Measurements from ENCODE around the gene HAND1. TPM values are rescaled to one million over a fixed set of nuclear protein-coding genes. Genes with fewer than 3 reads are reported as not detected.

Gene HAND1
- total and polyA plus RNA-seq, 2 experiments from 2014 or later: not detected

DNA sequence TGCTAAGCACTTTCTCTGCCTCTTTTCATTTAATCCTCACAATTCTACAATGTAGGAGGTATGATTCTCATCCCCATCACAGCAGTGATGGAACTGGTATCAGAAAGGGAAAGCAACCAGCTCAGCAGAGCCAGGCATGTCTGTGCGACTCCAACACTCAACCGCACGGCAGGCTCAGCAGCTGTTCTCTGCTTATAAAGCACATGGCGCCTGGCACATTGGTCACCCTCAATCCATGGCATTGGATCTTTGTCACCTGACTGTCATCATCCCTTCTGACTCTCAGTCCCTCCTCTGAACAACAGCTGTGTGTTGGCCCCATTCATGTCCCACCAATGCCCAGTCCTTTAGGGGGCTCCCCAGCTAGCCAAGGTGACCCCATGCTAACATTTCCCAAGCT is 45.1 kb upstream of the HAND1 start:
- no peaks in the 10 kb centered on the region for H3K9me2 ChIP-seq (ENCODE audit: insufficient read depth)
- DNase-seq (ENCODE audit: low spot score): no peak
- no peak for ATAC-seq

More for the DNA sequence above, 45.1 kb upstream of the HAND1 start:
- H3K4me1 ChIP-seq (ENCODE audit: insufficient read depth): peaks cover 14% of the 10 kb centered on the region
- no peaks in the 10 kb centered on the region for H3K79me2 ChIP-seq (replicated peaks; ENCODE audit: insufficient read depth)
- peaks cover 24% of the 10 kb centered on the region for H3K27me3 ChIP-seq (ENCODE audit: insufficient read depth)
- Mint-ChIP-seq H3K36me3 (ENCODE audit: low read depth) (no peaks in the 10 kb centered on the region), H3K4me3 (no peak overlapping the region), H3K4me1 (peaks cover 20% of the 10 kb centered on the region), H3K27ac (no peak overlapping the region), H3K27me3 (ENCODE audit: insufficient read depth, low read depth, poor library complexity) (peaks cover 17% of the 10 kb centered on the region), H3K9me3 (no peaks in the 10 kb centered on the region)
- H3K4me3 ChIP-seq: no peak overlapping the region
- no peak for TF ChIP-seq EZH2phosphoT487 (IDR thresholded peaks at IDR 0.05; ENCODE audit: unreplicated experiment)
- TF ChIP-seq, protein P1, sequence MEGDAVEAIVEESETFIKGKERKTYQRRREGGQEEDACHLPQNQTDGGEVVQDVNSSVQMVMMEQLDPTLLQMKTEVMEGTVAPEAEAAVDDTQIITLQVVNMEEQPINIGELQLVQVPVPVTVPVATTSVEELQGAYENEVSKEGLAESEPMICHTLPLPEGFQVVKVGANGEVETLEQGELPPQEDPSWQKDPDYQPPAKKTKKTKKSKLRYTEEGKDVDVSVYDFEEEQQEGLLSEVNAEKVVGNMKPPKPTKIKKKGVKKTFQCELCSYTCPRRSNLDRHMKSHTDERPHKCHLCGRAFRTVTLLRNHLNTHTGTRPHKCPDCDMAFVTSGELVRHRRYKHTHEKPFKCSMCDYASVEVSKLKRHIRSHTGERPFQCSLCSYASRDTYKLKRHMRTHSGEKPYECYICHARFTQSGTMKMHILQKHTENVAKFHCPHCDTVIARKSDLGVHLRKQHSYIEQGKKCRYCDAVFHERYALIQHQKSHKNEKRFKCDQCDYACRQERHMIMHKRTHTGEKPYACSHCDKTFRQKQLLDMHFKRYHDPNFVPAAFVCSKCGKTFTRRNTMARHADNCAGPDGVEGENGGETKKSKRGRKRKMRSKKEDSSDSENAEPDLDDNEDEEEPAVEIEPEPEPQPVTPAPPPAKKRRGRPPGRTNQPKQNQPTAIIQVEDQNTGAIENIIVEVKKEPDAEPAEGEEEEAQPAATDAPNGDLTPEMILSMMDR (conservative IDR thresholded peaks at IDR 0.05; ENCODE audit: low read depth in 2 of 2): no peak
- no peak for TF ChIP-seq STAT1 (IDR thresholded peaks at IDR 0.05; ENCODE audit: unreplicated experiment)
- no peak for TF ChIP-seq POLR2AphosphoS5 (IDR thresholded peaks at IDR 0.05; ENCODE audit: low read depth)
- no peak for TF ChIP-seq CREB1 (CRISPR knock-in tag; IDR thresholded peaks at IDR 0.05; ENCODE audit: low read depth)
- no peak for TF ChIP-seq ZNF114 (CRISPR knock-in tag; IDR thresholded peaks at IDR 0.05)
- no peak for TF ChIP-seq ZNF331 (CRISPR knock-in tag; IDR thresholded peaks at IDR 0.05; ENCODE audit: low read depth)
- TF ChIP-seq EZH2 (IDR thresholded peaks at IDR 0.05; ENCODE audit: low read depth, unreplicated experiment): no peak
- TF ChIP-seq, protein P2, sequence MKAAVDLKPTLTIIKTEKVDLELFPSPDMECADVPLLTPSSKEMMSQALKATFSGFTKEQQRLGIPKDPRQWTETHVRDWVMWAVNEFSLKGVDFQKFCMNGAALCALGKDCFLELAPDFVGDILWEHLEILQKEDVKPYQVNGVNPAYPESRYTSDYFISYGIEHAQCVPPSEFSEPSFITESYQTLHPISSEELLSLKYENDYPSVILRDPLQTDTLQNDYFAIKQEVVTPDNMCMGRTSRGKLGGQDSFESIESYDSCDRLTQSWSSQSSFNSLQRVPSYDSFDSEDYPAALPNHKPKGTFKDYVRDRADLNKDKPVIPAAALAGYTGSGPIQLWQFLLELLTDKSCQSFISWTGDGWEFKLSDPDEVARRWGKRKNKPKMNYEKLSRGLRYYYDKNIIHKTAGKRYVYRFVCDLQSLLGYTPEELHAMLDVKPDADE (IDR thresholded peaks at IDR 0.05): no peak
- TF ChIP-seq JUNB (IDR thresholded peaks at IDR 0.05; ENCODE audit: unreplicated experiment): no peak
- TF ChIP-seq, protein P3, sequence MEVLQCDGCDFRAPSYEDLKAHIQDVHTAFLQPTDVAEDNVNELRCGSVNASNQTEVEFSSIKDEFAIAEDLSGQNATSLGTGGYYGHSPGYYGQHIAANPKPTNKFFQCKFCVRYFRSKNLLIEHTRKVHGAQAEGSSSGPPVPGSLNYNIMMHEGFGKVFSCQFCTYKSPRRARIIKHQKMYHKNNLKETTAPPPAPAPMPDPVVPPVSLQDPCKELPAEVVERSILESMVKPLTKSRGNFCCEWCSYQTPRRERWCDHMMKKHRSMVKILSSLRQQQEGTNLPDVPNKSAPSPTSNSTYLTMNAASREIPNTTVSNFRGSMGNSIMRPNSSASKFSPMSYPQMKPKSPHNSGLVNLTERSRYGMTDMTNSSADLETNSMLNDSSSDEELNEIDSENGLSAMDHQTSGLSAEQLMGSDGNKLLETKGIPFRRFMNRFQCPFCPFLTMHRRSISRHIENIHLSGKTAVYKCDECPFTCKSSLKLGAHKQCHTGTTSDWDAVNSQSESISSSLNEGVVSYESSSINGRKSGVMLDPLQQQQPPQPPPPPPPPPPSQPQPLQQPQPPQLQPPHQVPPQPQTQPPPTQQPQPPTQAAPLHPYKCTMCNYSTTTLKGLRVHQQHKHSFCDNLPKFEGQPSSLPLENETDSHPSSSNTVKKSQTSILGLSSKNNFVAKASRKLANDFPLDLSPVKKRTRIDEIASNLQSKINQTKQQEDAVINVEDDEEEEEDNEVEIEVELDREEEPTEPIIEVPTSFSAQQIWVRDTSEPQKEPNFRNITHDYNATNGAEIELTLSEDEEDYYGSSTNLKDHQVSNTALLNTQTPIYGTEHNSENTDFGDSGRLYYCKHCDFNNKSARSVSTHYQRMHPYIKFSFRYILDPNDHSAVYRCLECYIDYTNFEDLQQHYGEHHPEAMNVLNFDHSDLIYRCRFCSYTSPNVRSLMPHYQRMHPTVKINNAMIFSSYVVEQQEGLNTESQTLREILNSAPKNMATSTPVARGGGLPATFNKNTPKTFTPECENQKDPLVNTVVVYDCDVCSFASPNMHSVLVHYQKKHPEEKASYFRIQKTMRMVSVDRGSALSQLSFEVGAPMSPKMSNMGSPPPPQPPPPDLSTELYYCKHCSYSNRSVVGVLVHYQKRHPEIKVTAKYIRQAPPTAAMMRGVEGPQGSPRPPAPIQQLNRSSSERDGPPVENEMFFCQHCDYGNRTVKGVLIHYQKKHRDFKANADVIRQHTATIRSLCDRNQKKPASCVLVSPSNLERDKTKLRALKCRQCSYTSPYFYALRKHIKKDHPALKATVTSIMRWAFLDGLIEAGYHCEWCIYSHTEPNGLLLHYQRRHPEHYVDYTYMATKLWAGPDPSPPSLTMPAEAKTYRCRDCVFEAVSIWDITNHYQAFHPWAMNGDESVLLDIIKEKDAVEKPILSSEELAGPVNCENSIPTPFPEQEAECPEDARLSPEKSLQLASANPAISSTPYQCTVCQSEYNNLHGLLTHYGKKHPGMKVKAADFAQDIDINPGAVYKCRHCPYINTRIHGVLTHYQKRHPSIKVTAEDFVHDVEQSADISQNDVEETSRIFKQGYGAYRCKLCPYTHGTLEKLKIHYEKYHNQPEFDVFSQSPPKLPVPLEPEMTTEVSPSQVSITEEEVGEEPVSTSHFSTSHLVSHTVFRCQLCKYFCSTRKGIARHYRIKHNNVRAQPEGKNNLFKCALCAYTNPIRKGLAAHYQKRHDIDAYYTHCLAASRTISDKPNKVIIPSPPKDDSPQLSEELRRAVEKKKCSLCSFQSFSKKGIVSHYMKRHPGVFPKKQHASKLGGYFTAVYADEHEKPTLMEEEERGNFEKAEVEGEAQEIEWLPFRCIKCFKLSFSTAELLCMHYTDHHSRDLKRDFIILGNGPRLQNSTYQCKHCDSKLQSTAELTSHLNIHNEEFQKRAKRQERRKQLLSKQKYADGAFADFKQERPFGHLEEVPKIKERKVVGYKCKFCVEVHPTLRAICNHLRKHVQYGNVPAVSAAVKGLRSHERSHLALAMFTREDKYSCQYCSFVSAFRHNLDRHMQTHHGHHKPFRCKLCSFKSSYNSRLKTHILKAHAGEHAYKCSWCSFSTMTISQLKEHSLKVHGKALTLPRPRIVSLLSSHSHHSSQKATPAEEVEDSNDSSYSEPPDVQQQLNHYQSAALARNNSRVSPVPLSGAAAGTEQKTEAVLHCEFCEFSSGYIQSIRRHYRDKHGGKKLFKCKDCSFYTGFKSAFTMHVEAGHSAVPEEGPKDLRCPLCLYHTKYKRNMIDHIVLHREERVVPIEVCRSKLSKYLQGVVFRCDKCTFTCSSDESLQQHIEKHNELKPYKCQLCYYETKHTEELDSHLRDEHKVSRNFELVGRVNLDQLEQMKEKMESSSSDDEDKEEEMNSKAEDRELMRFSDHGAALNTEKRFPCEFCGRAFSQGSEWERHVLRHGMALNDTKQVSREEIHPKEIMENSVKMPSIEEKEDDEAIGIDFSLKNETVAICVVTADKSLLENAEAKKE (CRISPR knock-in tag; IDR thresholded peaks at IDR 0.05): no peak
- no peak for TF ChIP-seq NANOG (IDR thresholded peaks at IDR 0.05; ENCODE audit: borderline replicate concordance)
- H3F3A ChIP-seq (replicated peaks; ENCODE audit: low read depth): 0 out of 2 replicates have a peak, but pooled peaks cover 4% of the 10 kb centered on the region
- H3K4me2 ChIP-seq: no peak overlapping the region
- no peaks in the 10 kb centered on the region for H3K36me3 ChIP-seq (ENCODE audit: insufficient read depth)
- H2AFZ ChIP-seq: peak overlapping the region; percentile 52; the same call in 1 of the 2 replicates
- H3K27ac ChIP-seq (ENCODE audit: low read depth): no peak overlapping the region
- no peaks in the 10 kb centered on the region for H4K20me1 ChIP-seq (replicated peaks; ENCODE audit: insufficient read depth)
